Activated CD4-positive, alpha-beta T cell treated with anti-CD3 and anti-CD28 coated beads, Interleukin-2, Interleukin-6, amounts not matched to agents 100 ng/mL and 50 ng/mL, durations not matched to agents 16 hours and 8 hours (primary cell): ENCODE results near the gene MEI4.
"Not testable (repeated sequence)": the region's sequence is repeated elsewhere in the genome, so short reads cannot be mapped to it uniquely, and the experiment has no call there.

Experiments
- DNase-seq: peaks from one replicate; pipeline ENCODE4 v3.0.0-alpha.2; 2020

Gene MEI4

GRCh38 chr6:77686931-77687330 is 34.1 kb downstream of the MEI4 start:
- no peak for DNase-seq

- no peak for DNase-seq
These were observed 35.8 kb downstream of the MEI4 start for GRCh38 chr6:77688649-77689048.

GRCh38 chr6:77700095-77700494 is 47.3 kb downstream of the MEI4 start:
- not testable (repeated sequence) for DNase-seq

DNA sequence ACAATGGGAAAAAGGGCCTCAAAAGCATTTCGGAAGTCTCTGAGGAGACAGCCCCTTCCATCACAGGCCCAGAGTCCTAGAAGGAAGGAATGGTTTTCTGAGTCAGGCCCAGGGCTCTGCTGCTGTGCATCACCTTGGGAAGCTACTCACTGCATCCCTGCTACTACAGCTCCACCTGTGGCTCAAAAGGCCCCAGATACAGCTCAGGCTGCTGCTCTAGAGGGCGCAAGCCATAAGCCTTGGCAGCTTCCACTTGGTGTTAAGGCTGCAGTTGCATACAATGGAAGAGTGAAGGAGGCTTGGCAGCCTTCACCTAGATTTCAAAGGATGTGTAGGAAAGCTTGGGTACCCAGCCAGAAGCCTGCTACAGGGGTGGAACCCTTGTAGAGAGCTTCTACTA is 54.8 kb downstream of the MEI4 start:
- no peak for DNase-seq

- no peak for DNase-seq
These were observed 62.7 kb downstream of the MEI4 start for GRCh38 chr6:77715588-77715987.

DNA sequence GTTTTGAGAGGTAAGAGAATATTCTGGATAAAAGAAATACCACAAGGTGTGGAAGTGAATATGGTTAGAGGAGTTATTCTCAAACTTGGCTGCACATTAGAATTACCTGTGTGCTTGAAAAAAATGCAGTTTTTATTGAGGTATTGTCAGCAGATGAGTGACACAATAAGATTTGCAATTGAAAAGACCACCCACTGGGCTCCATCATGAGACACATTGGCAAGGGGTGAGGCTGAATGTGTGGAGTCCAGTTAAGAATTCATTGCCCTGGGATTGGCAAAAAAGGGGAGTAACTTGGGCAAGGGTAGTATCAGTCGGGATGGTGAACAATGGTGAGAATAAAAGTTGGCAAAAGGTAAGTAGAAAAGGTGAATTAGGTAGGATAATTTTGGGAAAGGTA is 63.5 kb downstream of the MEI4 start:
- no peak for DNase-seq

DNA sequence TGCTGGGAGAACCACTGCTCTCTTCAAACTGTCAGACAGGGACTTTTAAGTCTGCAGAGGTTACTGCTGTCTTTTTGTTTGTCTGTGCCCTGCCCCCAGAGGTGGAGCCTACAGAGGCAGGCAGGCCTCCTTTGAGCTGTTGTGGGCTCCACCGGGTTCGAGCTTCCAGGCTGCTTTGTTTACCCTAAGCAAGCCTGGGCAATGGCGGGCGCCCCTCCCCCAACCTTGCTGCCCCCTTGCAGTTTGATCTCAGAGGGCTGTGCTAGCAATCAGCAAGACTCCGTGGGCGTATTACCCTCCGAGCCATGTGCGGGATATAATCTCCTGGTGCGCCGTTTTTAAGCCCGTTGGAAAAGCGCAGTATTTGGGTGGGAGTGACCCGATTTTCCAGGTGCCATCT is 83.2 kb downstream of the MEI4 start:
- not testable (repeated sequence) for DNase-seq

- peak; percentile 1 for DNase-seq
These were observed 87.5 kb downstream of the MEI4 start for GRCh38 chr6:77740380-77740779.

DNA sequence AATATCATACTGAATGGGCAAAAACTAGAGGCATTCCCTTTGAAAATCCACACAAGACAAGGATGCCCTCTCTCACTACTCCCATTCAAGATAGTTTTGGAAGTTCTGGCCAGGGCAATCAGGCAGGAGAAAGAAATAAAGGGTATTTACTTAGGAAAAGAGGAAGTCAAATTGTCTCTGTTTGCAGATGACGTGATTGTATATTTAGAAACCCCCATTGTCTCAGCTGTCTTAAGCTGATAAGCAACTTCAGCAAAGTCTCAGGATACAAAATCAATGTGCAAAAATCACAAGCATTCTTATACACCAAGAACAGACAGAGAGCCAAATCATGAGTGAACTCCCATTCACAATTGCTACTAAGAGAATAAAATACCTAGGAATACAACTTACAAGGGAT is 99.3 kb downstream of the MEI4 start:
- DNase-seq: not testable (repeated sequence)

- DNase-seq: no peak
These were observed 109.5 kb downstream of the MEI4 start for GRCh38 chr6:77762386-77762785.

GRCh38 chr6:77763124-77763523 is 110.3 kb downstream of the MEI4 start:
- no peak for DNase-seq

- DNase-seq: no peak
These were observed 111.5 kb downstream of the MEI4 start for GRCh38 chr6:77764364-77764763.

- no peak for DNase-seq
These were observed 120.5 kb downstream of the MEI4 start for GRCh38 chr6:77773157-77773822.

DNA sequence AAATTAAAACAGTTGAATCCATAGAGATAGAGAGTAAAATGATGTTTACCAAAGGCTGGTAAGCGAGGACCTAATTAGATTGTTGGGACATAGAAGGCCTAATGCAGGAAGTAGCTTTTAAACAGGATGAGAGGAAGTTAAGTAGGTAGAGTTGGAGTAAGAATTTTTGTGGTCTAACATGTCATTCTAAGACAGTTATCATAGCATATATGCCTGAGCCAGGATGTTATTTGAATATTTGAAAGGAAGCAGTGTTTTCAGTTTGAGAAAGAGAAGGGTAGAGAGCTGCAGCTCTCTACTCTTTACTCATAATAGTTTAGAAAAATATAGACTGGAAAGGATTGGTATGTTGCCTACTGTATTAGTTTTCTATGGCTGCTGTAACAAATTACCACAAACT is 121.6 kb downstream of the MEI4 start:
- DNase-seq: peak; percentile 0

GRCh38 chr6:77776441-77776840 is 123.6 kb downstream of the MEI4 start:
- DNase-seq: no peak

DNA sequence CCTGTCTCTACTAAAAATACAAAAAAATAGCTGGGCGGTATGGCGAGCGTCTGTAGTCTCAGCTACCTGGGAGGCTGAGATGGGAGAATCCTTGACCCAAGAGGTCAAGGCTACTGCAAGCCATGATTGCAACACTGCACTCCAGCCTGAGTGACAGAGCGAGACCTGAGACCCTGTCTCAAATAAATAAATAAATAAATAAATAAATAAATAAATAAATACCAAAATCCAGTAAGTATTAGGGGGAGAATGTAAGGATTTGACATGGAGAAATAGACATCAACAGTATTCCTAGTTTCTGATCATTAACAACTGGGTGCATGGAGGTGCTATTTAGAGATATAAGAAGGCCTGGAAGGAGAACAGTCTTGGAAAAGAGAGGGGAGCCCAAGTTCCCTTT is 125.7 kb downstream of the MEI4 start:
- DNase-seq: no peak

DNA sequence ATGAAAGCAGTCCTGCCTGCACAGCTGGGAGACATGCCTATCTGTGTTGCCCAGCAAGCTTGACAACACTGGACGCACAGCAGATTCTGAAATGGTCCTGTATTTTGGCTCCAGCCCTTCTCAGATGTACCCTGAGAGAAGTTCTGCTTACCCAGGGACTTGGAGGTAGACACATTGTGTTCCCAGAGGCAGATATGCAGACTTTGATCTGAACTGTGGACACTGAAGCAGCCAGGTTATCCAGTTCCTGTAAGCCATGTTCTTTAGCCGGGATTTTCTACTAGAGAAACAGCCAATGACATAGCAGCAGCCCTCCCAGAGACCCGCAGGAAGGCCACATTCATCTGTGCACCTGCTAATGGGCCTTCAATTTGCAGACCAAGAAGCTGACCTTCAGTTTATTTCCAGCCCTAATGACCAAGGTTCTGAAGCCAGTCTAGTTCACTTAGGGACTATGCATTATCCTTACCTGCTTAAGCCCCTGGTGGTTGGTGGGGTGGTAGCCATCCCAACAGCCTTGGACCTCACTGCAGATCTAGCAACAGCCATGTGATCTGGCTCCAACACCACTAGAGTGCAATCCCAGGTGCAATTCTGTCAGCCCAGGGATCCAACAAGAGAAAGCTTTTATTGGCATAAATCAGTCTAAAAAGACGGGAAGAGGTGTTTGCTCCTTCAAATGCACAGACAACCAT is 134.2 kb downstream of the MEI4 start:
- no peak for DNase-seq

GRCh38 chr6:77796824-77797809 is 144.3 kb downstream of the MEI4 start:
- DNase-seq: no peak

- no peak for DNase-seq
These were observed 159.5 kb downstream of the MEI4 start for GRCh38 chr6:77812304-77812703.

DNA sequence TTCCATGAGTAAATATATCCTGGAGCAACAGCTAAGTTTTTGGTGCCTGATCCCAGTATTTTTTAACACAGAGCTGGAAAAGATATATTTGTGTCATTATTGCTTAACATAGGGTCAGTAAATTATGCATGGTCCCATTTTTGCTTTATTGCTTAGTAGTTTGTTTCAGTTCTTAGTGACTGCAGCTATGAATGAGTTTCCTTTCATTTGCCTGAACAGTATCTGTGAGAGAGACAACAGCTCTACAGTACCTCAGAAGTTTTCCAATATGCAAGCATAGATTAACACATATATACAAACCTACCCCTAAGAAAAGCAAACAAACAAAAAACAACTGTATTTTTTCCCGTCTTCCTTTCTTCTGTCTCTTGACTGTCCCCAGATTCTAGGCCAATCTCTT is 160.3 kb downstream of the MEI4 start:
- DNase-seq: no peak

DNA sequence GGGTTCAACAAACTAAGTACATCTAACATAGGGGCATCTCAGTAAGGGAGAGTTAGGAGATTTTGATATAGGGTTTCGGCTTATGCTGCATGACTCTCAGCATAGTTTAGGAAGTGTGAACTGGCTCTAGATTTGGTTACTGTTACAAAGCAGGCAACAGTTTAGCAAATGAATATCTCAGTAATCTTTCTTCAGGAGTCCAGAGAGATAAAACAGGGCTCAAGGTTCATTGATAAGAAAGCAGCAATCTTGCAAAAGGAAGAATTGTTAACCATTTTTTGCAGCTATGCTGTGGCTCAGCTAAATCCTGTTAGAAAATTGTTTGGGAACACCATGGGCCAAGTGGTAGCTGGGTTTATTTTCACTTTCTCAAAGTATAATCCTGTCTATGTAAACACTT is 161.3 kb downstream of the MEI4 start:
- DNase-seq: no peak

- no peak for DNase-seq
These were observed 162.7 kb downstream of the MEI4 start for GRCh38 chr6:77815531-77815930.

DNA sequence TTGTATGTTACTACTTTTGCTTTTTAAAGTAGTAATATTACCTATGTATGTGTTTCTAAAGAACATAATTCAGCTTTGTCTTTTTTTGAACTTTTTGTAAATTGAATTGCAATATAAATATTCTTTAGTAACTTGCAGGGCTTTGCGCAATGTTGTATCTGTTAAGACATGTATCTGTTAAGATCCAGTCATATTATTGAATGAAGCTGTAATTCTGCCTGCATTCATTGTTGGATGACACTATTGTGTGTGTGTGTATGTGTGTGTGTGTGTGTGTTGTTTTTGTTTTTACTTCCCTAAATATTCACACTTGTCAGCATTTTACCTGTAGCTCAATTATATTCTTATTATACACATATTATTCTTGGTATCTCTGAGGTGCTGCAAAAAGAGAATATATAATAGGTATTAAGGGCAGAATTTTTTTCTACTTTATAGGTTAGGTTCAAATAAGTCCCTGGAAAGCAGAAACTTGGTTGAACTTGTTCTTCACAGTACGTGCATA is 164.0 kb downstream of the MEI4 start:
- DNase-seq: no peak
